Activated naive CD8-positive, alpha-beta T cell (primary cell): ENCODE measurements around the gene APBA2.
"Not testable (repeated sequence)": the region's sequence is repeated elsewhere in the genome, so short reads cannot be mapped to it uniquely, and the experiment has no call there.

Experiments
- H3K27ac Mint-ChIP-seq: one replicate; pipeline ENCODE4 v1.8.0; 2021; ENCODE audit warnings: mixed read lengths
- H3K27me3 Mint-ChIP-seq: one replicate; pipeline ENCODE4 v1.8.0; 2021; ENCODE audit warnings: mixed read lengths
- H3K36me3 Mint-ChIP-seq: one replicate; pipeline ENCODE4 v1.8.0; 2021; ENCODE audit warnings: mixed read lengths
- H3K4me1 Mint-ChIP-seq: one replicate; pipeline ENCODE4 v1.8.0; 2021; ENCODE audit warnings: low read depth, mixed read lengths
- H3K4me3 Mint-ChIP-seq: one replicate; pipeline ENCODE4 v1.8.0; 2021; ENCODE audit warnings: mild to moderate bottlenecking, mixed read lengths
- H3K9me3 Mint-ChIP-seq: one replicate; pipeline ENCODE4 v1.8.0; 2021; ENCODE audit warnings: low read depth, mixed read lengths

APBA2 gene

GRCh38 chr15:28998511-28998910 lies 112.7 kb downstream of the APBA2 start:
- Mint-ChIP-seq H3K27me3 (no peaks in the 10 kb centered on the region), H3K36me3 (peaks cover 6% of the 10 kb centered on the region), H3K4me1 (peaks cover 57% of the 10 kb centered on the region), H3K9me3 (no peaks in the 10 kb centered on the region), H3K27ac (no peak overlapping the region), H3K4me3 (no peak overlapping the region)

- Mint-ChIP-seq H3K27ac (peak overlapping the region; percentile 47), H3K4me3 (no peak overlapping the region), H3K9me3 (peaks cover 3% of the 10 kb centered on the region), H3K4me1 (peaks cover 47% of the 10 kb centered on the region), H3K27me3 (no peaks in the 10 kb centered on the region), H3K36me3 (peaks cover 16% of the 10 kb centered on the region)
Measured at GRCh38 chr15:29003191-29003839, 117.5 kb downstream of the APBA2 start.

- Mint-ChIP-seq H3K9me3 (peaks cover 3% of the 10 kb centered on the region), H3K27me3 (no peaks in the 10 kb centered on the region), H3K36me3 (peaks cover 16% of the 10 kb centered on the region), H3K27ac (peak overlapping the region; percentile 47), H3K4me3 (no peak overlapping the region), H3K4me1 (peaks cover 50% of the 10 kb centered on the region)
Measured at GRCh38 chr15:29003840-29004233, 118.1 kb downstream of the APBA2 start.

- Mint-ChIP-seq H3K4me3 (no peak overlapping the region), H3K9me3 (peaks cover 3% of the 10 kb centered on the region), H3K27ac (no peak overlapping the region), H3K4me1 (peaks cover 48% of the 10 kb centered on the region), H3K27me3 (no peaks in the 10 kb centered on the region), H3K36me3 (peaks cover 16% of the 10 kb centered on the region)
Measured at GRCh38 chr15:29005931-29006330, 120.2 kb downstream of the APBA2 start.

- peaks cover 46% of the 10 kb centered on the region for H3K4me1 Mint-ChIP-seq
- peaks cover 3% of the 10 kb centered on the region for H3K9me3 Mint-ChIP-seq
- no peaks in the 10 kb centered on the region for H3K27me3 Mint-ChIP-seq
- no peak overlapping the region for H3K27ac Mint-ChIP-seq
- peaks cover 11% of the 10 kb centered on the region for H3K36me3 Mint-ChIP-seq
- H3K4me3 Mint-ChIP-seq = no peak overlapping the region
Measured at GRCh38 chr15:29008846-29009245, 123.1 kb downstream of the APBA2 start.

- Mint-ChIP-seq H3K27me3 (no peaks in the 10 kb centered on the region), H3K4me3 (no peak overlapping the region), H3K36me3 (peaks cover 3% of the 10 kb centered on the region), H3K27ac (no peak overlapping the region), H3K4me1 (peaks cover 59% of the 10 kb centered on the region), H3K9me3 (no peaks in the 10 kb centered on the region)
Measured at GRCh38 chr15:29012097-29012496, 126.3 kb downstream of the APBA2 start.

GRCh38 chr15:29014493-29014892 lies 128.7 kb downstream of the APBA2 start:
- Mint-ChIP-seq H3K27ac (peak overlapping the region; percentile 42), H3K9me3 (no peaks in the 10 kb centered on the region), H3K4me1 (peaks cover 68% of the 10 kb centered on the region)

GRCh38 chr15:29016518-29016917 lies 130.7 kb downstream of the APBA2 start:
- no peaks in the 10 kb centered on the region for H3K27me3 Mint-ChIP-seq
- H3K4me3 Mint-ChIP-seq = no peak overlapping the region
- H3K27ac Mint-ChIP-seq = no peak overlapping the region
- H3K9me3 Mint-ChIP-seq = no peaks in the 10 kb centered on the region
- H3K36me3 Mint-ChIP-seq = peaks cover 4% of the 10 kb centered on the region
- peaks cover 64% of the 10 kb centered on the region for H3K4me1 Mint-ChIP-seq

More at GRCh38 chr15:29014493-29014892, 128.7 kb downstream of the APBA2 start:
- Mint-ChIP-seq H3K36me3 (peaks cover 2% of the 10 kb centered on the region), H3K27me3 (no peaks in the 10 kb centered on the region), H3K4me3 (no peak overlapping the region)

GRCh38 chr15:29018120-29018805 lies 132.5 kb downstream of the APBA2 start:
- Mint-ChIP-seq H3K27ac (peak overlapping the region; percentile 43), H3K27me3 (no peaks in the 10 kb centered on the region), H3K4me1 (peaks cover 57% of the 10 kb centered on the region), H3K9me3 (no peaks in the 10 kb centered on the region), H3K4me3 (no peak overlapping the region), H3K36me3 (peaks cover 5% of the 10 kb centered on the region)

- no peak overlapping the region for H3K4me3 Mint-ChIP-seq
- peaks cover 5% of the 10 kb centered on the region for H3K36me3 Mint-ChIP-seq
- peaks cover 50% of the 10 kb centered on the region for H3K4me1 Mint-ChIP-seq
- peak overlapping the region; percentile 12 for H3K27ac Mint-ChIP-seq
- H3K27me3 Mint-ChIP-seq = no peaks in the 10 kb centered on the region
- H3K9me3 Mint-ChIP-seq = no peaks in the 10 kb centered on the region
Measured at GRCh38 chr15:29018995-29019976, 133.5 kb downstream of the APBA2 start.

GRCh38 chr15:29021857-29022256 lies 136.1 kb downstream of the APBA2 start:
- Mint-ChIP-seq H3K27ac (no peak overlapping the region), H3K4me3 (no peak overlapping the region), H3K36me3 (peaks cover 3% of the 10 kb centered on the region), H3K4me1 (peaks cover 39% of the 10 kb centered on the region), H3K9me3 (no peaks in the 10 kb centered on the region), H3K27me3 (no peaks in the 10 kb centered on the region)

GRCh38 chr15:29024662-29025061 lies 138.9 kb downstream of the APBA2 start:
- H3K9me3 Mint-ChIP-seq = no peaks in the 10 kb centered on the region

GRCh38 chr15:29025411-29025810 lies 139.6 kb downstream of the APBA2 start:
- H3K27me3 Mint-ChIP-seq, H3K4me3 Mint-ChIP-seq, H3K36me3 Mint-ChIP-seq, H3K27ac Mint-ChIP-seq, H3K9me3 Mint-ChIP-seq: not testable (repeated sequence)
- H3K4me1 Mint-ChIP-seq = peaks cover 38% of the 10 kb centered on the region

More at GRCh38 chr15:29024662-29025061, 138.9 kb downstream of the APBA2 start:
- Mint-ChIP-seq H3K4me3 (no peak overlapping the region), H3K27me3 (no peaks in the 10 kb centered on the region), H3K36me3 (peaks cover 7% of the 10 kb centered on the region), H3K27ac (peak overlapping the region; percentile 5), H3K4me1 (peaks cover 38% of the 10 kb centered on the region)

GRCh38 chr15:29028158-29028557 lies 142.4 kb downstream of the APBA2 start:
- peaks cover 13% of the 10 kb centered on the region for H3K36me3 Mint-ChIP-seq
- H3K27me3 Mint-ChIP-seq, H3K27ac Mint-ChIP-seq, H3K4me3 Mint-ChIP-seq, H3K9me3 Mint-ChIP-seq: not testable (repeated sequence)
- peaks cover 48% of the 10 kb centered on the region for H3K4me1 Mint-ChIP-seq
